K562 (cell line): ENCODE data around the gene TIGAR. TPM values are rescaled to one million over a fixed set of nuclear protein-coding genes. Genes with fewer than 3 reads are reported as not detected.

Experiments
- ATAC-seq: fragments of 200-7000 bp; cut with Tn5 transposase; 3 replicates; pipeline ENCODE4 v1.9.1; 2020; ENCODE audit warnings: moderate library complexity
- BruUV-seq: library from RNA; stranded (reverse); fragments of 400-500 nt; replicated peaks from 2 replicates; lab custom pipeline; 2021; lab: Mats Ljungman, UMichigan
- CTCF ChIA-PET: fragments of 300-600 bp; formaldehyde crosslinking; extraction: SDS; loops from one replicate; lab custom pipeline; 2021; ENCODE audit warnings: low intra/inter-chr PET ratio; lab: Yijun Ruan, JAX
- POLR2A ChIA-PET: fragments of 300-600, 350-650 bp; sonication (Branson Sonifier 250); formaldehyde crosslinking; extraction: SDS; loops from one replicate; lab custom pipeline; 2021; ENCODE audit warnings: antibody characterized with exemption, inconsistent platforms; lab: Yijun Ruan, JAX
- DNase-seq, 4 experiments: peaks; one replicate each; pipeline versions ENCODE4 v3.0.0 to v3.0.0-alpha.2; 2011 to 2018; ENCODE audit warnings: low spot score in 3 of 4, mixed read lengths in 3 of 4; ENCODE audit errors: extremely low read depth in 1 of 4
- FAIRE-seq: peaks from 2 replicates; lab custom pipeline; 2011; peaks lifted over from hg19 to GRCh38; lab: Jason Lieb, UNC
- H2AFZ ChIP-seq: 2 replicates; pipeline ENCODE4 v1.6.0; 2011; ENCODE audit warnings: low read depth, low read length, control low read depth, inconsistent platforms
- H3K27ac ChIP-seq: fragments of 200-600 bp; 3 replicates; pipeline ENCODE4 v1.8.0; 2011; ENCODE audit warnings: low read depth, mild to moderate bottlenecking, control low read depth, inconsistent platforms, low read length, moderate library complexity, mixed read lengths; ENCODE audit errors: extremely low read depth
- H3K27me3 ChIP-seq, 2 experiments: fragments of 300-600 bp in 1 of 2; 2 replicates in 1 of 2; 3 replicates in 1 of 2; pipeline versions ENCODE4 v1.6.0 to v1.8.0; 2011; ENCODE audit warnings: inconsistent platforms in 2 of 2, low read length in 2 of 2, mild to moderate bottlenecking in 1 of 2, mixed read lengths in 1 of 2, moderate library complexity in 1 of 2; ENCODE audit not compliant: control insufficient read depth in 2 of 2, insufficient read depth in 2 of 2
- H3K36me3 ChIP-seq: fragments of 300-600 bp; 3 replicates; pipeline ENCODE4 v1.8.0; 2011; ENCODE audit warnings: mild to moderate bottlenecking, low read length, inconsistent platforms; ENCODE audit not compliant: control insufficient read depth, insufficient read depth
- H3K4me1 ChIP-seq, 2 experiments: fragments of 200-600 bp in 1 of 2; replicated peaks in 1 of 2; 2 replicates in 1 of 2; 3 replicates in 1 of 2; pipeline versions ENCODE4 v1.5.1 to v1.8.0; 2011; ENCODE audit warnings: inconsistent platforms in 2 of 2, low read length in 2 of 2, mild to moderate bottlenecking in 1 of 2, mixed read lengths in 1 of 2, moderate library complexity in 1 of 2; ENCODE audit not compliant: control insufficient read depth in 2 of 2, insufficient read depth in 2 of 2
- H3K4me2 ChIP-seq: 2 replicates; pipeline ENCODE4 v1.6.1; 2011; ENCODE audit warnings: low read length, control low read depth, inconsistent platforms, mixed read lengths; ENCODE audit not compliant: insufficient read depth
- H3K4me3 ChIP-seq: fragments of 200-600 bp; sonication (generic), shearing (Covaris generic); 2 replicates; pipeline ENCODE4 v1.5.1; 2016; ENCODE audit warnings: control low read depth, inconsistent platforms
- H3K79me2 ChIP-seq: fragments of 200-600 bp; 3 replicates; pipeline ENCODE4 v1.8.0; 2011; ENCODE audit warnings: low read length, inconsistent platforms; ENCODE audit not compliant: control insufficient read depth, insufficient read depth
- H3K9ac ChIP-seq, 2 experiments: 2 replicates each; pipeline versions ENCODE4 v1.6.0 to v1.6.1; 2011; ENCODE audit warnings: low read depth in 2 of 2, low read length in 2 of 2, control low read depth in 1 of 2, inconsistent platforms in 1 of 2, mild to moderate bottlenecking in 1 of 2, mixed read lengths in 1 of 2; ENCODE audit not compliant: insufficient read depth in 1 of 2
- H3K9me1 ChIP-seq: one replicate; pipeline ENCODE4 v1.6.0; 2011; ENCODE audit warnings: inconsistent platforms, mild to moderate bottlenecking, low read length, moderate library complexity; ENCODE audit not compliant: control insufficient read depth, insufficient read depth
- H3K9me3 ChIP-seq: replicated peaks from 2 replicates; pipeline ENCODE4 v1.5.1; 2011; ENCODE audit warnings: low read depth, low read length, inconsistent platforms; ENCODE audit not compliant: control insufficient read depth, insufficient read depth
- H4K20me1 ChIP-seq: replicated peaks from 2 replicates; pipeline ENCODE4 v1.6.1; 2011; ENCODE audit warnings: low read length, inconsistent platforms, mixed read lengths; ENCODE audit not compliant: control insufficient read depth, insufficient read depth
- CBFA2T2 ChIP-seq: fragments of 450-650 bp; conservative IDR thresholded peaks from 2 replicates; pipeline ENCODE4 v1.6.1; 2017; ENCODE audit warnings: mild to moderate bottlenecking
- CBFA2T3 ChIP-seq: fragments of 450-650 bp; IDR thresholded peaks from 2 replicates; pipeline ENCODE4 v1.6.1; 2017
- CBX1 ChIP-seq: sonication (generic); IDR thresholded peaks from 2 replicates; pipeline ENCODE4 v1.6.1; 2016; ENCODE audit warnings: antibody characterized with exemption, low read depth, mild to moderate bottlenecking
- CTBP1 ChIP-seq: fragments of 450-650 bp; IDR thresholded peaks from 2 replicates; pipeline ENCODE4 v1.6.1; 2016; ENCODE audit warnings: borderline replicate concordance
- FOXA1 ChIP-seq: fragments of 450-650 bp; IDR thresholded peaks from 2 replicates; pipeline ENCODE4 v1.6.1; 2016; ENCODE audit warnings: mild to moderate bottlenecking, borderline replicate concordance
- FOXM1 ChIP-seq, 2 experiments: fragments of 450-650 bp in 1 of 2; sonication (generic) in 1 of 2; formaldehyde crosslinking in 1 of 2; IDR thresholded peaks; 2 replicates each; pipeline versions ENCODE4 v1.6.1 to v1.9.0; 2017 to 2022; ENCODE audit warnings: low read depth in 2 of 2, mild to moderate bottlenecking in 2 of 2, missing genetic modification reagents in 1 of 2, moderate library complexity in 1 of 2
- KAT7 ChIP-seq: sonication (generic); formaldehyde crosslinking; IDR thresholded peaks from 2 replicates; pipeline ENCODE4 v1.8.0; 2022; ENCODE audit warnings: missing genetic modification reagents, mild to moderate bottlenecking, borderline replicate concordance
- KDM1A ChIP-seq, 2 experiments: fragments of 450-650 bp; IDR thresholded peaks; 2 replicates each; pipeline ENCODE4 v1.6.1; 2016; ENCODE audit warnings: mild to moderate bottlenecking in 2 of 2
- RCOR1 ChIP-seq, 2 experiments: IDR thresholded peaks; 2 replicates each; pipeline ENCODE4 v1.6.1; 2012; ENCODE audit warnings: low read depth in 2 of 2, low read length in 2 of 2, borderline replicate concordance in 1 of 2, improper control_type of control experiment in 1 of 2
- SIRT6 ChIP-seq: IDR thresholded peaks from one replicate; pipeline ENCODE4 v1.6.1; 2012; ENCODE audit warnings: low read depth, mild to moderate bottlenecking, control low read depth, inconsistent platforms, low read length, moderate library complexity
- SLC30A9 ChIP-seq: fragments of 250-450 bp; sonication (Bioruptor Pico); IDR thresholded peaks from 2 replicates; pipeline ENCODE4 v1.8.0; 2022; ENCODE audit warnings: mild to moderate bottlenecking, moderate library complexity
- SOX6 ChIP-seq: fragments of 450-650 bp; IDR thresholded peaks from 2 replicates; pipeline ENCODE4 v1.6.1; 2014; ENCODE audit warnings: mild to moderate bottlenecking
- TAL1 ChIP-seq: fragments of 450-650 bp; IDR thresholded peaks from 2 replicates; pipeline ENCODE4 v1.6.1; 2016; ENCODE audit warnings: mild to moderate bottlenecking
- ZEB2 ChIP-seq: fragments of 450-650 bp; IDR thresholded peaks from 2 replicates; pipeline ENCODE4 v1.6.1; 2016
- ZZZ3 ChIP-seq: fragments of 450-650 bp; IDR thresholded peaks from 2 replicates; pipeline ENCODE4 v1.6.1; 2016; ENCODE audit warnings: antibody characterized with exemption, mild to moderate bottlenecking, moderate library complexity
- whole genome bisulfite sequencing: fragments of 100-300 bp; shearing (Covaris generic); methylation state at CpG from one replicate; pipeline ENCODE4 v1.1.6; 2016; ENCODE audit warnings: low coverage, mixed read lengths; ENCODE audit not compliant: insufficient coverage; ENCODE audit errors: missing lambda C conversion rate; 5-methylcytosine and 5-hydroxymethylcytosine counted together
- in situ Hi-C: fragments of 300-500 bp; cut with MboI; formaldehyde crosslinking; loops from 4 replicates; pipeline ENCODE4 v1.15.0; 2018; ENCODE audit warnings: inconsistent platforms, mixed read lengths
- intact Hi-C: fragments of 100-400 bp; cut with micrococcal nuclease; formaldehyde crosslinking; loops from 2 replicates; pipeline ENCODE4 v1.14.2; 2022
- polyA plus RNA-seq, 8 experiments: library from polyadenylated mRNA; depleted of rRNA in 4 of 8; stranded (reverse) in 5 of 8; unstranded in 3 of 8; fragments of >200 nt; fragmentation: Nextera tagmentation in 2 of 8; fragmentation: Illumina TruSeq in 1 of 8; extraction: Ambion mirVana in 2 of 8; extraction: Trizol in 1 of 8; gene quantifications; 2 replicates each; pipeline versions ENCODE4 v1.2.1 to v1.2.3, GENCODE V29; 2011 to 2014; ENCODE audit warnings: inconsistent platforms in 1 of 8, missing spikeins in 1 of 8
- total RNA-seq, 7 experiments: library from RNA; depleted of rRNA in 6 of 7; stranded (reverse); fragments of >200 nt in 6 of 7; fragmentation: Illumina TruSeq in 2 of 7; extraction: Trizol in 2 of 7; gene quantifications; 2 replicates each; pipeline versions ENCODE4 v1.2.1 to v1.2.3, GENCODE V29; 2011 to 2021; ENCODE audit warnings: low replicate concordance in 1 of 7
- TF ChIP-seq, protein P1 (sequence below): fragments of 450-650 bp; IDR thresholded peaks from 2 replicates; pipeline ENCODE4 v1.6.1; 2016; ENCODE audit warnings: antibody characterized with exemption

Gene TIGAR
- total and polyA plus RNA-seq, 9 of the 15 experiments (the other 6 are each of a cell fraction or from before 2014, with no cell fraction given): 0.11 to 1.0 (median 0.53) TPM; not detected in 2

DNA sequence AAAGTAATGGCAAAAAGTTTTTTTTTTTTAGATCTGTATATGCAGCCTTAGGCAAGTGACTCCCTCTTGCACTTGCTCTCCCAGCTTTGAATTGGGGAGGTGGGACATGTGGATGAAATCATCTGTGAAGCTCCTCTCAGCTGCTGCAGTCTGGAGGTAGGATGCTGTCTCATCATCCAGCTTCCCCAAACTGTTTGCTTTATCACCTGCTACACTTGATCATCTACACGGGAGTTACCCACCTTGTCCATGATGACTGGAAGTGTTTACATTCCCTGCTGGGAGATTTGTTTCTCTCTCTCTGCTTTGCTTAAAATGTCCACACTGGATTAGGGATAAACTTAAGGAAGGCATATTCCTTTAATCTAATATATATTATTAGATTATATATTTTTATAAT is 67.0 kb downstream of the TIGAR start:
- Histone ChIP-seq H3K4me3 (no peak overlapping the region), H4K20me1 (no peaks in the 10 kb centered on the region), H3K27me3 (no peaks in the 10 kb centered on the region), H3K4me2 (no peak overlapping the region), H3K9me1 (no peaks in the 10 kb centered on the region), H3K4me1 (peaks cover 12 to 23% of the 10 kb centered on the region in 2 experiments; a peak in 4 of 5 replicates), H3K36me3 (no peaks in the 10 kb centered on the region), H3K9me3 (no peaks in the 10 kb centered on the region), H3K27ac (no peak overlapping the region), H3K9ac (no peak overlapping the region), H3K79me2 (no peaks in the 10 kb centered on the region), H2AFZ (no peak overlapping the region)
- WGBS: 0% methylated on average over 1 of the region's 1 CpG
- in situ Hi-C loops: no loop called here
- DNase-seq (peak in 3 of 4 experiments; percentile 16 to 52 (median 23)), ATAC-seq (no peak), FAIRE-seq (peak; percentile 32)
- intact Hi-C loops: loop anchor here (5.0 kb wide), 1 partner anchor 34 kb away; no protein-coding TSS in a partner anchor
- POLR2A ChIA-PET: interaction anchor here (1.4 kb wide), 1 partner anchor 14 kb away, joined by 3 read pairs; no protein-coding TSS in a partner anchor
- CTCF ChIA-PET: no interaction called here
- BruUV-seq: no TSS peak
- 0 out of 2 replicates have a peak, but pooled peaks have one; percentile 18 for TF ChIP-seq CBFA2T2
- TF ChIP-seq CBFA2T3: peak; percentile 44; the same call in 1 of the 2 replicates
- TF ChIP-seq, protein P1, sequence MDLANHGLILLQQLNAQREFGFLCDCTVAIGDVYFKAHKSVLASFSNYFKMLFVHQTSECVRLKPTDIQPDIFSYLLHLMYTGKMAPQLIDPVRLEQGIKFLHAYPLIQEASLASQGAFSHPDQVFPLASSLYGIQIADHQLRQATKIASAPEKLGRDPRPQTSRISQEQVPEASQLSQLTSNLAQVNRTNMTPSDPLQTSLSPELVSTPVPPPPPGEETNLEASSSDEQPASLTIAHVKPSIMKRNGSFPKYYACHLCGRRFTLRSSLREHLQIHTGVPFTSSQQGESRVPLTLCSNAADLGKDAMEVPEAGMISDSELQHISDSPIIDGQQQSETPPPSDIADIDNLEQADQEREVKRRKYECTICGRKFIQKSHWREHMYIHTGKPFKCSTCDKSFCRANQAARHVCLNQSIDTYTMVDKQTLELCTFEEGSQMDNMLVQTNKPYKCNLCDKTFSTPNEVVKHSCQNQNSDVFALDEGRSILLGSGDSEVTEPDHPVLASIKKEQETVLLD: no peak
- TF ChIP-seq KAT7 (CRISPR knock-in tag): no peak
- TF ChIP-seq FOXM1 (IDR thresholded peaks at IDR 0.05; ENCODE audit: low read depth): no peak
- TF ChIP-seq FOXM1 (CRISPR knock-in tag; IDR thresholded peaks at IDR 0.05; ENCODE audit: low read depth): no peak
- TF ChIP-seq SLC30A9 (CRISPR knock-in tag): no peak
- TF ChIP-seq RCOR1 (IDR thresholded peaks at IDR 0.05; ENCODE audit: borderline replicate concordance in 1 of 2, low read depth in 2 of 2, low read length in 2 of 2): peak in 1 of 2 experiments; percentile 41; a peak in 1 of 4 replicates
- TF ChIP-seq SOX6: no peak
- TF ChIP-seq FOXA1: no peak
- 0 out of 4 replicates have a peak, but pooled peaks of 1 of the 2 experiments have one; percentile 10 for TF ChIP-seq KDM1A (IDR thresholded peaks at IDR 0.05)
- TF ChIP-seq CBX1: no peak
- TF ChIP-seq ZZZ3: no peak
- TF ChIP-seq TAL1: peak; percentile 13; the same call in 1 of the 2 replicates
- TF ChIP-seq CTBP1: peak; percentile 29; the same call in 1 of the 2 replicates
- TF ChIP-seq SIRT6: no peak
- peak; percentile 52; the same call in 1 of the 2 replicates for TF ChIP-seq ZEB2
